HepG2 (cell line): ENCODE data around the gene ZSCAN31. TPM values are rescaled to one million over a fixed set of nuclear protein-coding genes. Genes with fewer than 3 reads are reported as not detected.

Experiments
- ATAC-seq: fragments of 200-7000 bp; cut with Tn5 transposase; 3 replicates; pipeline ENCODE4 v1.9.1; 2020; ENCODE audit warnings: mild to moderate bottlenecking, moderate library complexity
- BruUV-seq: library from RNA; stranded (reverse); fragments of 400-500 nt; replicated peaks from 2 replicates; lab custom pipeline; 2021; lab: Mats Ljungman, UMichigan
- CTCF ChIA-PET: fragments of 300-600 bp; formaldehyde crosslinking; extraction: SDS; loops from one replicate; lab custom pipeline; 2021; ENCODE audit warnings: low total read pairs, inconsistent platforms, low intra/inter-chr PET ratio; lab: Yijun Ruan, JAX
- POLR2A ChIA-PET: fragments of 350-600 bp; sonication (Branson Sonifier 250); formaldehyde crosslinking; loops from one replicate; lab custom pipeline; 2020; ENCODE audit warnings: antibody characterized with exemption, inconsistent platforms; lab: Yijun Ruan, JAX
- DNase-seq: peaks from one replicate; pipeline ENCODE4 v3.0.0-alpha.2; 2015; ENCODE audit warnings: low spot score
- FAIRE-seq: peaks from 3 replicates; lab custom pipeline; 2011; peaks lifted over from hg19 to GRCh38; lab: Jason Lieb, UNC
- H2AFZ ChIP-seq: one replicate; pipeline ENCODE4 v1.6.1; 2011; ENCODE audit warnings: low read length, inconsistent platforms
- H3K27ac ChIP-seq: fragments of 300-600 bp; 3 replicates; pipeline ENCODE4 v1.8.0; 2011; ENCODE audit warnings: mixed run types, mild to moderate bottlenecking, mixed read lengths, low read length, inconsistent platforms; ENCODE audit not compliant: insufficient read depth; ENCODE audit errors: extremely low read length
- H3K27me3 ChIP-seq, 2 experiments: fragments of 200-600 bp in 1 of 2; 2 replicates in 1 of 2; 3 replicates in 1 of 2; pipeline versions ENCODE4 v1.6.0 to v1.8.0; 2011; ENCODE audit warnings: low read length in 2 of 2, mild to moderate bottlenecking in 2 of 2, moderate library complexity in 2 of 2, inconsistent platforms in 1 of 2; ENCODE audit not compliant: insufficient read depth in 2 of 2, control insufficient read depth in 1 of 2
- H3K36me3 ChIP-seq, 2 experiments: fragments of 200-600 bp in 1 of 2; replicated peaks in 1 of 2; 2 replicates in 1 of 2; 3 replicates in 1 of 2; pipeline versions ENCODE4 v1.5.1 to v1.8.0; 2011; ENCODE audit warnings: low read length in 2 of 2, inconsistent platforms in 1 of 2; ENCODE audit not compliant: insufficient read depth in 2 of 2, control insufficient read depth in 1 of 2
- H3K4me1 ChIP-seq: 2 replicates; pipeline ENCODE4 v1.5.1; 2012; ENCODE audit warnings: low read length, inconsistent platforms; ENCODE audit not compliant: insufficient read depth
- H3K4me2 ChIP-seq: 2 replicates; pipeline ENCODE4 v1.6.0; 2011; ENCODE audit warnings: low read depth, low read length, inconsistent platforms
- H3K4me3 ChIP-seq, 3 experiments: fragments of 200-600 bp in 1 of 3; sonication (generic), shearing (Covaris generic) in 1 of 3; replicated peaks in 1 of 3; 2 replicates each; pipeline ENCODE4 v1.5.1; 2011 to 2016; ENCODE audit warnings: low read length in 3 of 3, inconsistent platforms in 2 of 3, low read depth in 2 of 3, mild to moderate bottlenecking in 2 of 3, control low read depth in 1 of 3, mixed read lengths in 1 of 3; ENCODE audit not compliant: insufficient read depth in 1 of 3
- H3K79me2 ChIP-seq: one replicate; pipeline ENCODE4 v1.6.1; 2011; ENCODE audit warnings: low read length, inconsistent platforms; ENCODE audit not compliant: insufficient read depth
- H3K9ac ChIP-seq: 2 replicates; pipeline ENCODE4 v1.6.0; 2011; ENCODE audit warnings: mild to moderate bottlenecking, low read depth, low read length, inconsistent platforms; ENCODE audit not compliant: insufficient read depth
- H3K9me3 ChIP-seq: 2 replicates; pipeline ENCODE4 v1.5.1; 2012; ENCODE audit warnings: mild to moderate bottlenecking, low read length
- H4K20me1 ChIP-seq: 2 replicates; pipeline ENCODE4 v1.6.0; 2011; ENCODE audit warnings: inconsistent platforms, mild to moderate bottlenecking, low read length, moderate library complexity; ENCODE audit not compliant: insufficient read depth
- ARNT2 ChIP-seq: sonication (generic); formaldehyde crosslinking; IDR thresholded peaks from 2 replicates; pipeline ENCODE4 v1.8.0; 2022; ENCODE audit warnings: mild to moderate bottlenecking, low read depth, missing genetic modification reagents, moderate library complexity
- HDAC1 ChIP-seq: sonication (generic); formaldehyde crosslinking; IDR thresholded peaks from 2 replicates; pipeline ENCODE4 v1.5.1; 2020; ENCODE audit warnings: mild to moderate bottlenecking, missing genetic modification reagents
- HNRNPK ChIP-seq: fragments of 200-400 bp; formaldehyde crosslinking; IDR thresholded peaks from 2 replicates; pipeline ENCODE4 v1.6.1; 2018; ENCODE audit warnings: low read length, low read depth, moderate library complexity, mild to moderate bottlenecking; ENCODE audit not compliant: poor library complexity, severe bottlenecking
- RELA ChIP-seq: sonication (generic); formaldehyde crosslinking; IDR thresholded peaks from 2 replicates; pipeline ENCODE4 v1.4.0; 2020; ENCODE audit warnings: missing genetic modification reagents
- SSRP1 ChIP-seq: IDR thresholded peaks from 2 replicates; pipeline ENCODE4 v1.6.1; 2016; ENCODE audit warnings: control low read depth
- ZFP41 ChIP-seq: sonication (generic); formaldehyde crosslinking; IDR thresholded peaks from 2 replicates; pipeline ENCODE4 v1.4.0; 2020; ENCODE audit warnings: mild to moderate bottlenecking, missing genetic modification reagents, borderline replicate concordance
- ZMYM3 ChIP-seq: sonication (generic); formaldehyde crosslinking; IDR thresholded peaks from 2 replicates; pipeline ENCODE4 v1.5.1; 2020; ENCODE audit warnings: mild to moderate bottlenecking, missing genetic modification reagents
- ZNF292 ChIP-seq: sonication (generic); formaldehyde crosslinking; IDR thresholded peaks from 2 replicates; pipeline ENCODE4 v1.8.1; 2022; ENCODE audit warnings: mild to moderate bottlenecking, low read depth, missing genetic modification reagents, borderline replicate concordance
- ZNF362 ChIP-seq: sonication (generic); formaldehyde crosslinking; IDR thresholded peaks from 2 replicates; pipeline ENCODE4 v1.4.0; 2020; ENCODE audit warnings: missing genetic modification reagents, mild to moderate bottlenecking, borderline replicate concordance
- ZNF414 ChIP-seq: sonication (generic); formaldehyde crosslinking; IDR thresholded peaks from 2 replicates; pipeline ENCODE4 v1.5.0; 2020; ENCODE audit warnings: missing genetic modification reagents
- ZNF550 ChIP-seq: sonication (generic); formaldehyde crosslinking; IDR thresholded peaks from 2 replicates; pipeline ENCODE4 v1.4.0; 2020; ENCODE audit warnings: mild to moderate bottlenecking, missing genetic modification reagents, borderline replicate concordance
- ZNF746 ChIP-seq: sonication (generic); formaldehyde crosslinking; IDR thresholded peaks from 2 replicates; pipeline ENCODE4 v1.8.0; 2022; ENCODE audit warnings: mild to moderate bottlenecking, missing genetic modification reagents
- ZSCAN21 ChIP-seq: sonication (generic); formaldehyde crosslinking; IDR thresholded peaks from 2 replicates; pipeline ENCODE4 v1.8.0; 2022; ENCODE audit warnings: mild to moderate bottlenecking, missing genetic modification reagents, moderate library complexity, borderline replicate concordance
- WGBS: methylation state at CpG from one replicate; pipeline ENCODE4 v1.1.6; 2017; ENCODE audit warnings: low lambda C conversion rate; 5-methylcytosine and 5-hydroxymethylcytosine counted together
- in situ Hi-C: cut with HindIII; loops from 2 replicates; pipeline ENCODE4 v1.10.0; 2017; ENCODE audit warnings: low pct_unique_long_range_greater_than_20kb; ENCODE audit not compliant: extremely low pct_ligation_motif_present
- intact Hi-C: fragments of 100-400 bp; cut with micrococcal nuclease; formaldehyde crosslinking; loops from one replicate; pipeline ENCODE4 v1.10.0; 2022; ENCODE audit not compliant: unreplicated experiment
- polyA plus RNA-seq, 8 experiments: library from polyadenylated mRNA; depleted of rRNA in 3 of 8; stranded (reverse) in 7 of 8; unstranded in 1 of 8; fragments of >200 nt; fragmentation: Illumina TruSeq in 4 of 8; extraction: Trizol in 4 of 8; gene quantifications; 2 replicates each; pipeline versions ENCODE4 v1.2.1 to v1.2.3, GENCODE V29; 2011 to 2016; ENCODE audit warnings: low read depth in 4 of 8, missing spikeins in 1 of 8, mixed read lengths in 1 of 8; ENCODE audit not compliant: insufficient read depth in 1 of 8
- total RNA-seq, 5 experiments: library from RNA; depleted of rRNA; stranded (reverse); fragments of >200 nt; fragmentation: Illumina TruSeq; extraction: Trizol; gene quantifications; 2 replicates each; pipeline ENCODE4 v1.2.3, GENCODE V29; 2016; ENCODE audit warnings: low read depth in 1 of 5
- TF ChIP-seq, protein P1 (sequence below): IDR thresholded peaks from 2 replicates; pipeline ENCODE4 v1.6.1; 2016; ENCODE audit warnings: missing genetic modification reagents, missing compliant biosample characterization
- TF ChIP-seq, protein P2 (sequence below): sonication (generic); formaldehyde crosslinking; IDR thresholded peaks from 2 replicates; pipeline ENCODE4 v1.4.0; 2020; ENCODE audit warnings: missing genetic modification reagents, low read depth, mild to moderate bottlenecking, borderline replicate concordance
- TF ChIP-seq, protein P3 (sequence below): sonication (generic); formaldehyde crosslinking; IDR thresholded peaks from 2 replicates; pipeline ENCODE4 v1.5.1; 2020; ENCODE audit warnings: mild to moderate bottlenecking, moderate library complexity, missing genetic modification reagents
- TF ChIP-seq, protein P4 (sequence below): sonication (generic); formaldehyde crosslinking; IDR thresholded peaks from 2 replicates; pipeline ENCODE4 v1.8.1; 2023; ENCODE audit warnings: mild to moderate bottlenecking, missing genetic modification reagents, borderline replicate concordance

The ZSCAN31 gene
- total and polyA plus RNA-seq, 2 of the 13 experiments (the other 11 are each of a cell fraction or from before 2014, with no cell fraction given): 5.3 to 6.2 TPM

GRCh38 chr6:28281288-28282064 is 54.5 kb downstream of the ZSCAN31 start, which contains the start of gene PGBD1:
Gene PGBD1 (plus strand): TSS chr6:28281572. CDS start chr6:28283814, 2,242 bp downstream.
- FAIRE-seq: no peak
- CTCF ChIA-PET: interaction anchor here (1.1 kb wide), 1 partner anchor 75 kb away, joined by 3 read pairs; no protein-coding TSS in a partner anchor
- TF ChIP-seq RELA (CRISPR knock-in tag) (no peak), ZNF746 (CRISPR knock-in tag) (peak; percentile 57; the same call in 1 of the 2 replicates), HDAC1 (CRISPR knock-in tag) (peak; percentile 69; the same call in 1 of the 2 replicates), ZSCAN21 (CRISPR knock-in tag) (no peak), ZNF362 (CRISPR knock-in tag) (no peak; the same call in 1 of the 2 replicates), ZNF292 (peak; percentile 68), ARNT2 (CRISPR knock-in tag) (no peak), SSRP1 (0 out of 2 replicates have a peak, but pooled peaks have one; percentile 61), ZMYM3 (peak; percentile 80), HNRNPK (no peak), ZNF414 (CRISPR knock-in tag) (peak; percentile 90; the same call in 1 of the 2 replicates), ZNF550 (CRISPR knock-in tag) (no peak), ZFP41 (CRISPR knock-in tag) (0 out of 2 replicates have a peak, but pooled peaks have one; percentile 33)
- TF ChIP-seq, protein P1, sequence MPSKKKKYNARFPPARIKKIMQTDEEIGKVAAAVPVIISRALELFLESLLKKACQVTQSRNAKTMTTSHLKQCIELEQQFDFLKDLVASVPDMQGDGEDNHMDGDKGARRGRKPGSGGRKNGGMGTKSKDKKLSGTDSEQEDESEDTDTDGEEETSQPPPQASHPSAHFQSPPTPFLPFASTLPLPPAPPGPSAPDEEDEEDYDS (CRISPR knock-in tag): peak; percentile 58; the same call in 1 of the 2 replicates
- TF ChIP-seq, protein P2, sequence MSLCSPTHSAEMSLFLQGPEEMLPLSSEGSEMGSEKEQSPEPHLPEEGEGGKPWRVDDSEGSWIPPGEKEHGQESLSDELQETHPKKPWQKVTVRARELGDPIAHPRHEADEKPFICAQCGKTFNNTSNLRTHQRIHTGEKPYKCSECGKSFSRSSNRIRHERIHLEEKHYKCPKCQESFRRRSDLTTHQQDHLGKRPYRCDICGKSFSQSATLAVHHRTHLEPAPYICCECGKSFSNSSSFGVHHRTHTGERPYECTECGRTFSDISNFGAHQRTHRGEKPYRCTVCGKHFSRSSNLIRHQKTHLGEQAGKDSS: no peak; the same call in 1 of the 2 replicates
- TF ChIP-seq, protein P3, sequence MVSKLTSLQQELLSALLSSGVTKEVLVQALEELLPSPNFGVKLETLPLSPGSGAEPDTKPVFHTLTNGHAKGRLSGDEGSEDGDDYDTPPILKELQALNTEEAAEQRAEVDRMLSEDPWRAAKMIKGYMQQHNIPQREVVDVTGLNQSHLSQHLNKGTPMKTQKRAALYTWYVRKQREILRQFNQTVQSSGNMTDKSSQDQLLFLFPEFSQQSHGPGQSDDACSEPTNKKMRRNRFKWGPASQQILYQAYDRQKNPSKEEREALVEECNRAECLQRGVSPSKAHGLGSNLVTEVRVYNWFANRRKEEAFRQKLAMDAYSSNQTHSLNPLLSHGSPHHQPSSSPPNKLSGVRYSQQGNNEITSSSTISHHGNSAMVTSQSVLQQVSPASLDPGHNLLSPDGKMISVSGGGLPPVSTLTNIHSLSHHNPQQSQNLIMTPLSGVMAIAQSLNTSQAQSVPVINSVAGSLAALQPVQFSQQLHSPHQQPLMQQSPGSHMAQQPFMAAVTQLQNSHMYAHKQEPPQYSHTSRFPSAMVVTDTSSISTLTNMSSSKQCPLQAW: 0 out of 2 replicates have a peak, but pooled peaks have one; percentile 17
- TF ChIP-seq, protein P4, sequence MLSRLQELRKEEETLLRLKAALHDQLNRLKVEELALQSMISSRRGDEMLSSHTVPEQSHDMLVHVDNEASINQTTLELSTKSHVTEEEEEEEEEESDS: no peak

More at GRCh38 chr6:28281288-28282064, 54.5 kb downstream of the ZSCAN31 start, which contains the start of gene PGBD1:
- 1% methylated on average over 20 of the region's 50 CpGs for WGBS
- Histone ChIP-seq H3K27me3 (no peaks in the 10 kb centered on the region; a peak in 1 of 5 replicates), H3K4me3 (peak within 1 kb of the TSS; percentile 79 to 94 (median 89)), H2AFZ (peak within 1 kb of the TSS; percentile 66), H3K79me2 (peaks cover 5% of the 10 kb centered on the region), H4K20me1 (no peaks in the 10 kb centered on the region), H3K9me3 (no peaks in the 10 kb centered on the region), H3K9ac (peak within 1 kb of the TSS; percentile 76), H3K27ac (peak within 1 kb of the TSS; percentile 42), H3K4me2 (peak within 1 kb of the TSS; percentile 80), H3K4me1 (peaks cover 16% of the 10 kb centered on the region), H3K36me3 (peaks cover 1 to 20% of the 10 kb centered on the region in 2 experiments; a peak in 4 of 5 replicates)
- peak; percentile 99 for ATAC-seq
- peak; percentile 67 for DNase-seq
- POLR2A ChIA-PET: interaction anchor here (0.8 to 3.2 kb wide), 15 partner anchors 11 to 144 kb away, joined by 3 to 42 read pairs (median 5); partner anchors contain the start of genes ZKSCAN3, ZKSCAN4, ZKSCAN8 and ZSCAN26
- intact Hi-C loops: loop anchor here (1.0 to 5.0 kb wide), 6 partner anchors 29 to 145 kb away; partner anchors contain the start of genes ZKSCAN4 and ZSCAN9
- in situ Hi-C loops: no loop called here
- no TSS peak for BruUV-seq
